Fibroblast of lung (primary cell): ENCODE measurements around the gene GRM4. TPM values are rescaled to one million over a fixed set of nuclear protein-coding genes. Genes with fewer than 3 reads are reported as not detected.

Experiments used
- DNase-seq, 2 donors: peaks; one replicate each; pipeline versions ENCODE4 v3.0.0 to v3.0.0-alpha.2; 2010; ENCODE audit warnings: low read depth in 2 of 2
- H2AFZ ChIP-seq: 2 replicates; pipeline ENCODE4 v1.5.1; 2012; ENCODE audit warnings: low read length, control low read depth, inconsistent platforms
- H3K27ac ChIP-seq: 2 replicates; pipeline ENCODE4 v1.5.1; 2011; ENCODE audit warnings: low read length, control low read depth; ENCODE audit not compliant: insufficient read depth
- H3K27me3 ChIP-seq: 2 replicates; pipeline ENCODE4 v1.5.1; 2011; ENCODE audit warnings: mild to moderate bottlenecking, low read length; ENCODE audit not compliant: control insufficient read depth, insufficient read depth
- H3K36me3 ChIP-seq: 2 replicates; pipeline ENCODE4 v1.5.1; 2011; ENCODE audit warnings: low read length; ENCODE audit not compliant: control insufficient read depth, insufficient read depth
- H3K4me1 ChIP-seq: 2 replicates; pipeline ENCODE4 v1.5.1; 2011; ENCODE audit warnings: low read length; ENCODE audit not compliant: control insufficient read depth, insufficient read depth; ENCODE audit errors: extremely low read depth
- H3K4me2 ChIP-seq: 2 replicates; pipeline ENCODE4 v1.5.1; 2011; ENCODE audit warnings: low read length, control low read depth; ENCODE audit not compliant: insufficient read depth; ENCODE audit errors: extremely low read depth
- H3K4me3 ChIP-seq, 4 experiments: fragments of 200-600 bp in 1 of 4; sonication (generic) in 1 of 4; replicated peaks in 1 of 4; 2 replicates each; pipeline ENCODE4 v1.5.1; 2011 to 2016; ENCODE audit warnings: low read length in 4 of 4, low read depth in 3 of 4, mild to moderate bottlenecking in 3 of 4, control low read depth in 2 of 4, inconsistent platforms in 1 of 4, mixed read lengths in 1 of 4; ENCODE audit not compliant: insufficient read depth in 1 of 4; ENCODE audit errors: control extremely low read depth in 1 of 4
- H3K79me2 ChIP-seq: 2 replicates; pipeline ENCODE4 v1.5.1; 2012; ENCODE audit warnings: mild to moderate bottlenecking, low read length, inconsistent platforms; ENCODE audit not compliant: control insufficient read depth, insufficient read depth
- H3K9ac ChIP-seq: 2 replicates; pipeline ENCODE4 v1.5.1; 2011; ENCODE audit warnings: mild to moderate bottlenecking, low read length, control low read depth; ENCODE audit not compliant: insufficient read depth
- H3K9me3 ChIP-seq: 2 replicates; pipeline ENCODE4 v1.5.1; 2012; ENCODE audit warnings: low read depth, low read length; ENCODE audit not compliant: control insufficient read depth, insufficient read depth
- H4K20me1 ChIP-seq: 2 replicates; pipeline ENCODE4 v1.5.1; 2011; ENCODE audit warnings: low read length; ENCODE audit not compliant: control insufficient read depth, insufficient read depth; ENCODE audit errors: extremely low read depth
- EZH2 ChIP-seq: IDR thresholded peaks from 2 replicates; pipeline ENCODE4 v1.5.1; 2012; ENCODE audit warnings: low read length, control low read depth, mild to moderate bottlenecking; ENCODE audit errors: missing control alignments
- polyA plus RNA-seq, 2 donors: library from polyadenylated mRNA; depleted of rRNA in 1 of 2; stranded (reverse) in 1 of 2; unstranded in 1 of 2; fragments of >200 nt; gene quantifications; 2 replicates each; pipeline ENCODE4 v1.2.1, GENCODE V29; 2011 to 2012; ENCODE audit warnings: missing spikeins in 1 of 2
- total RNA-seq: library from RNA; depleted of rRNA; stranded (reverse); fragments of >200 nt; gene quantifications from 2 replicates; pipeline ENCODE4 v1.2.1, GENCODE V29; 2014
- TF ChIP-seq, protein P1 (sequence below), 2 donors: IDR thresholded peaks in 1 of 2; conservative IDR thresholded peaks in 1 of 2; 1 replicate in 1 of 2; 2 replicates in 1 of 2; pipeline ENCODE4 v1.5.1; 2011 to 2012; ENCODE audit warnings: low read length in 2 of 2, control low read depth in 1 of 2, inconsistent platforms in 1 of 2, low read depth in 1 of 2, mild to moderate bottlenecking in 1 of 2

GRM4 gene
- total and polyA plus RNA-seq, 2 donors (not counting 1 experiment from before 2014, with no cell fraction given) = under 0.01 TPM; not detected in 1

DNA sequence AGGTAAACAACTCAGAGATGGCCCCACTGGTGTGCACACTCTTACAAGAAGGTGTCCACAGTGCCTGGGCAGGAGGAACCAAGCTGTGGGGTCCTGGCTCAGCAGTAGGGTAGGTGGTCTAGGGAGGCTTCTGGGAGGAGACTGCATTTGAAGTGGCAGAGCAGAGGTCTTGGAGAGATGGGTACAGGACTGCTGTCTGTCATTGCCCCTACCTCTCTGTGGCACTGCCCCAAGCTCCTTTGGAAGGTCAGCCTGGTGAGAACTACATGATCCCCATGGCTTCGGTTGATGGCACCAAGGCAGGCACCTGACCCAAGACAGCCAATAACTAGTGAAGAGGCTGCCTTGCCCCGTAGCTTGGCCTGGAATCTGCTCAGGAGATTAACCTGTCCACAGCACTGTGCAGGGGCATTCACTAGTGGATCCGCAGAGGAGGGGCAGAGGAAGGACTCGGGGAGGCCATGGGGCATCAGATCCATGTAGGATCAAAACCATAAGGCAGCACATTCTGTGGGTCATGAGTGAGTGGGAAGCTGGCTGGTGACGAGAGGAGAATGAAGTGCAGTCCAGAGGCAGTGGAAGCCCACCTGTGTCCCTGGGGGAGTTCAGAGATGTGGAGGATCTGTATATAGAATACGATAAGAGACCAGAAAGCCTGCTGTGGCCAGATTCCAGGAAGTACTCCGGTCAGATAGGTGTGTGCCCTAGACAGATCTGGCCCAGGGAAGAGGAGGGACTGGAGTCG is 162.0 kb downstream of the GRM4 start:
- Histone ChIP-seq H3K9ac (no peak overlapping the region), H3K27ac (no peak overlapping the region), H3K4me3 (no peak overlapping the region), H3K4me2 (no peak overlapping the region), H3K36me3 (no peaks in the 10 kb centered on the region), H3K4me1 (no peaks in the 10 kb centered on the region), H2AFZ (no peak overlapping the region), H3K79me2 (no peaks in the 10 kb centered on the region), H3K27me3 (no peaks in the 10 kb centered on the region), H3K9me3 (no peaks in the 10 kb centered on the region), H4K20me1 (no peaks in the 10 kb centered on the region)
- DNase-seq = no peak
- TF ChIP-seq EZH2 = no peak
- TF ChIP-seq, protein P1, sequence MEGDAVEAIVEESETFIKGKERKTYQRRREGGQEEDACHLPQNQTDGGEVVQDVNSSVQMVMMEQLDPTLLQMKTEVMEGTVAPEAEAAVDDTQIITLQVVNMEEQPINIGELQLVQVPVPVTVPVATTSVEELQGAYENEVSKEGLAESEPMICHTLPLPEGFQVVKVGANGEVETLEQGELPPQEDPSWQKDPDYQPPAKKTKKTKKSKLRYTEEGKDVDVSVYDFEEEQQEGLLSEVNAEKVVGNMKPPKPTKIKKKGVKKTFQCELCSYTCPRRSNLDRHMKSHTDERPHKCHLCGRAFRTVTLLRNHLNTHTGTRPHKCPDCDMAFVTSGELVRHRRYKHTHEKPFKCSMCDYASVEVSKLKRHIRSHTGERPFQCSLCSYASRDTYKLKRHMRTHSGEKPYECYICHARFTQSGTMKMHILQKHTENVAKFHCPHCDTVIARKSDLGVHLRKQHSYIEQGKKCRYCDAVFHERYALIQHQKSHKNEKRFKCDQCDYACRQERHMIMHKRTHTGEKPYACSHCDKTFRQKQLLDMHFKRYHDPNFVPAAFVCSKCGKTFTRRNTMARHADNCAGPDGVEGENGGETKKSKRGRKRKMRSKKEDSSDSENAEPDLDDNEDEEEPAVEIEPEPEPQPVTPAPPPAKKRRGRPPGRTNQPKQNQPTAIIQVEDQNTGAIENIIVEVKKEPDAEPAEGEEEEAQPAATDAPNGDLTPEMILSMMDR (conservative IDR thresholded peaks at IDR 0.05 in 1 of 2, IDR thresholded peaks at IDR 0.05 in 1 of 2; ENCODE audit: low read depth in 1 of 2, low read length in 2 of 2) = no peak

DNA sequence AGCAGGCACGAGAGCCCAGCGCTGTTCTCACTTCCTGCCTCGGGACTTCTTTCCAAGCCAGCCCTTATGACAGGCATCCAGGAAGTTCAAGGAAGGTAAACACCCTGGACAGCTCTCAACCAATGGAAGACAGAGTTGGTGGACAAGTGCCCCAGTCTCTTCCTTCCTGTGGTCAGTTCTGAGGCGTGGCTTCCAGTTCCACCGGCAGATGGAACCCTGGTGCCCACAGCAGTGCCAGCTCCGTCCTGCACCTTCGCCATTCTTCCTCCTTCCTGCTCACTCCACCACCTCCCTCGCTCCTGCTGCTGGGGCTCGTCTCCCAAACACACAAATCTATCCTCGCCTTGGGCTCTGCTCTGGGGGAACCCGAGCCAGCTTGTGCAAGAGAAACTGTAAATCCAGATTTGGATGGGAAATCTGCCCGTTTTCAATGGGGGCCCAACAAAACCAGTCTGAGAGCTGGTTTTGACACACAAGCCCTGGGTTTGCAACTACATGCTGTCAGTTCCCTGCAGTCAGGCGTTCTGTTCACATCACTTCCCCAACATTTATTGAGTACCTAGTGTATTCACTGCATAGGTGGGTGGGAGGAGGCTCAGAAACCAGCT is 162.7 kb downstream of the GRM4 start:
- Histone ChIP-seq H3K27ac (no peak overlapping the region), H2AFZ (no peak overlapping the region), H3K9ac (no peak overlapping the region), H4K20me1 (no peaks in the 10 kb centered on the region), H3K4me3 (no peak overlapping the region), H3K27me3 (no peaks in the 10 kb centered on the region), H3K4me2 (no peak overlapping the region), H3K4me1 (no peaks in the 10 kb centered on the region), H3K36me3 (no peaks in the 10 kb centered on the region), H3K9me3 (no peaks in the 10 kb centered on the region), H3K79me2 (no peaks in the 10 kb centered on the region)
- TF ChIP-seq EZH2 = no peak
- no peak for DNase-seq

- Histone ChIP-seq H3K4me3 (no peak overlapping the region), H3K27ac (no peak overlapping the region), H3K4me1 (no peaks in the 10 kb centered on the region), H3K36me3 (no peaks in the 10 kb centered on the region), H3K27me3 (peaks cover 11% of the 10 kb centered on the region), H3K9me3 (no peaks in the 10 kb centered on the region), H3K79me2 (no peaks in the 10 kb centered on the region), H3K4me2 (no peak overlapping the region), H2AFZ (no peak overlapping the region), H3K9ac (no peak overlapping the region), H4K20me1 (no peaks in the 10 kb centered on the region)
- DNase-seq = no peak
- no peak for TF ChIP-seq EZH2
- TF ChIP-seq, protein P1 (conservative IDR thresholded peaks at IDR 0.05 in 1 of 2, IDR thresholded peaks at IDR 0.05 in 1 of 2; ENCODE audit: low read depth in 1 of 2, low read length in 2 of 2) = no peak
These were observed 164.0 kb downstream of the GRM4 start for GRCh38 chr6:33981861-33982260.
